ENCODE data around the gene LBHD2. TPM values are rescaled to one million over a fixed set of nuclear protein-coding genes. Genes with fewer than 3 reads are reported as not detected.

LBHD2 gene
- total and polyA plus RNA-seq, 2 of the 8 experiments (the other 6 are each of a cell fraction or from before 2014, with no cell fraction given), result not detected

- no peak for TF ChIP-seq RNF2 (IDR thresholded peaks at IDR 0.05; ENCODE audit: borderline replicate concordance, low read depth, low read length, missing control alignments, poor library complexity, severe bottlenecking)
- TF ChIP-seq CHD1 (IDR thresholded peaks at IDR 0.05; ENCODE audit: low read depth, low read length), result no peak
- 0 out of 2 replicates have a peak, but pooled peaks have one; percentile 19 for TF ChIP-seq CREB1 (IDR thresholded peaks at IDR 0.05)
- no peak for TF ChIP-seq SP4 (IDR thresholded peaks at IDR 0.05; ENCODE audit: low read length)
- TF ChIP-seq RBBP5 (IDR thresholded peaks at IDR 0.05; ENCODE audit: borderline replicate concordance, low read depth, low read length), result peak; percentile 18; the same call in 1 of the 2 replicates
- peak; percentile 53; the same call in 1 of the 2 replicates for TF ChIP-seq TBP (IDR thresholded peaks at IDR 0.05; ENCODE audit: low read depth, low read length)
- TF ChIP-seq, protein P1, sequence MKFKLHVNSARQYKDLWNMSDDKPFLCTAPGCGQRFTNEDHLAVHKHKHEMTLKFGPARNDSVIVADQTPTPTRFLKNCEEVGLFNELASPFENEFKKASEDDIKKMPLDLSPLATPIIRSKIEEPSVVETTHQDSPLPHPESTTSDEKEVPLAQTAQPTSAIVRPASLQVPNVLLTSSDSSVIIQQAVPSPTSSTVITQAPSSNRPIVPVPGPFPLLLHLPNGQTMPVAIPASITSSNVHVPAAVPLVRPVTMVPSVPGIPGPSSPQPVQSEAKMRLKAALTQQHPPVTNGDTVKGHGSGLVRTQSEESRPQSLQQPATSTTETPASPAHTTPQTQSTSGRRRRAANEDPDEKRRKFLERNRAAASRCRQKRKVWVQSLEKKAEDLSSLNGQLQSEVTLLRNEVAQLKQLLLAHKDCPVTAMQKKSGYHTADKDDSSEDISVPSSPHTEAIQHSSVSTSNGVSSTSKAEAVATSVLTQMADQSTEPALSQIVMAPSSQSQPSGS (IDR thresholded peaks at IDR 0.05; ENCODE audit: low read length), result no peak
- TF ChIP-seq CTBP2 (IDR thresholded peaks at IDR 0.05; ENCODE audit: borderline replicate concordance, insufficient read depth, insufficient read length, low read length), result no peak
- no peak for TF ChIP-seq CBX8 (IDR thresholded peaks at IDR 0.05; ENCODE audit: borderline replicate concordance, low read depth, low read length)
- peak; percentile 34; the same call in 1 of the 2 replicates for TF ChIP-seq YY1 (IDR thresholded peaks at IDR 0.05; ENCODE audit: low read depth, low read length)
- TF ChIP-seq POU5F1 (IDR thresholded peaks at IDR 0.05; ENCODE audit: low read depth, low read length), result no peak
- TF ChIP-seq POLR2A (IDR thresholded peaks at IDR 0.05; ENCODE audit: control extremely low read depth in 1 of 2, low read depth in 2 of 2, low read length in 2 of 2), result no peak
- TF ChIP-seq CEBPB (IDR thresholded peaks at IDR 0.05; ENCODE audit: low read depth, low read length), result no peak
- TF ChIP-seq TCF12 (IDR thresholded peaks at IDR 0.05; ENCODE audit: low read depth, low read length), result peak; percentile 46; the same call in 1 of the 2 replicates
- TF ChIP-seq KDM4A (IDR thresholded peaks at IDR 0.05; ENCODE audit: low read depth, low read length, severe bottlenecking), result no peak
- no peak for TF ChIP-seq CBX5 (IDR thresholded peaks at IDR 0.05; ENCODE audit: low read depth, low read length)
- TF ChIP-seq TAF7 (optimal IDR thresholded peaks at IDR 0.05; ENCODE audit: borderline replicate concordance, low read depth, low read length), result no peak
- no peak for TF ChIP-seq BACH1 (IDR thresholded peaks at IDR 0.05; ENCODE audit: low read length)
- no peak for TF ChIP-seq RFX5 (IDR thresholded peaks at IDR 0.05; ENCODE audit: borderline replicate concordance, low read depth, low read length)
- peak in 1 of 2 experiments; percentile 57; a peak in 1 of 4 replicates for TF ChIP-seq SIN3A (conservative IDR thresholded peaks at IDR 0.05 in 1 of 2, IDR thresholded peaks at IDR 0.05 in 1 of 2; ENCODE audit: low read depth in 1 of 2, low read length in 2 of 2)
- no peak for TF ChIP-seq SP1 (IDR thresholded peaks at IDR 0.05; ENCODE audit: low read depth, low read length)
- TF ChIP-seq TEAD4 (IDR thresholded peaks at IDR 0.05; ENCODE audit: low read depth, low read length), result no peak
- no peak for TF ChIP-seq BCL11A (IDR thresholded peaks at IDR 0.05; ENCODE audit: low read depth in 2 of 2, low read length in 2 of 2)
- no peak for TF ChIP-seq ZNF274 (IDR thresholded peaks at IDR 0.05; ENCODE audit: borderline replicate concordance, extremely low read depth, low read length)
- no peak for TF ChIP-seq KDM5A (IDR thresholded peaks at IDR 0.05; ENCODE audit: low read length)
These were observed 42.9 kb downstream of the LBHD2 start (continued) for GRCh38 chr14:103126873-103127304.
